IMR-90 (cell line): Measurements from ENCODE around the gene NCKAP5. TPM values are rescaled to one million over a fixed set of nuclear protein-coding genes. Genes with fewer than 3 reads are reported as not detected.

Experiments
- ATAC-seq: fragments of 200-7000 bp; cut with Tn5 transposase; 2 replicates; pipeline ENCODE4 v1.9.1; 2020; ENCODE audit warnings: low read depth, mild to moderate bottlenecking, moderate library complexity
- BruUV-seq: library from RNA; stranded (reverse); fragments of 400-500 nt; replicated peaks from 2 replicates; lab custom pipeline; 2021; lab: Mats Ljungman, UMichigan
- CTCF ChIA-PET: fragments of 300-600 bp; formaldehyde crosslinking; extraction: SDS; loops from one replicate; lab custom pipeline; 2021; ENCODE audit warnings: antibody characterized with exemption; lab: Yijun Ruan, JAX
- POLR2A ChIA-PET: fragments of 300-600 bp; sonication (Branson Sonifier 250); formaldehyde crosslinking; loops from one replicate; lab custom pipeline; 2022; ENCODE audit warnings: antibody characterized with exemption; ENCODE audit not compliant: unreplicated experiment; lab: Charles Lee
- DNase-seq: peaks from one replicate; pipeline ENCODE4 v3.0.0; 2013
- H2AFZ ChIP-seq: replicated peaks from 2 replicates; pipeline ENCODE3; 2013; ENCODE audit warnings: low read length, mild to moderate bottlenecking; ENCODE audit not compliant: poor library complexity
- H2AK5ac ChIP-seq: 2 replicates; pipeline ENCODE4 v1.6.1; 2013; ENCODE audit warnings: low read depth, low read length, inconsistent platforms
- H2AK9ac ChIP-seq: replicated peaks from 2 replicates; pipeline ENCODE3; 2013; ENCODE audit warnings: mild to moderate bottlenecking, low read depth, low read length, moderate library complexity; ENCODE audit not compliant: poor library complexity
- H2BK120ac ChIP-seq: 2 replicates; pipeline ENCODE4 v1.6.1; 2013; ENCODE audit warnings: low read depth, low read length, inconsistent platforms
- H2BK15ac ChIP-seq: 3 replicates; pipeline ENCODE4 v1.6.1; 2013; ENCODE audit warnings: low read depth, low read length, inconsistent platforms
- H2BK20ac ChIP-seq: 2 replicates; pipeline ENCODE4 v1.6.1; 2013; ENCODE audit warnings: low read depth, mild to moderate bottlenecking, inconsistent platforms, low read length, moderate library complexity
- H2BK5ac ChIP-seq: 2 replicates; pipeline ENCODE4 v1.6.1; 2013; ENCODE audit warnings: mild to moderate bottlenecking, low read depth, low read length, inconsistent platforms; ENCODE audit not compliant: poor library complexity, severe bottlenecking
- H3K14ac ChIP-seq: replicated peaks from 2 replicates; pipeline ENCODE4 v1.6.1; 2013; ENCODE audit warnings: low read depth, low read length, inconsistent platforms
- H3K18ac ChIP-seq: 2 replicates; pipeline ENCODE4 v1.6.1; 2013; ENCODE audit warnings: low read depth, low read length, control low read depth
- H3K23ac ChIP-seq: 2 replicates; pipeline ENCODE4 v1.6.1; 2013; ENCODE audit warnings: low read depth, low read length, inconsistent platforms
- H3K27ac ChIP-seq: 2 replicates; pipeline ENCODE4 v1.5.1; 2013; ENCODE audit warnings: mild to moderate bottlenecking, control low read depth, low read length; ENCODE audit not compliant: insufficient read depth
- H3K27me3 ChIP-seq: 2 replicates; pipeline ENCODE4 v1.6.1; 2013; ENCODE audit warnings: low read length; ENCODE audit not compliant: control insufficient read depth, insufficient read depth
- H3K36me3 ChIP-seq: 2 replicates; pipeline ENCODE4 v1.6.1; 2013; ENCODE audit warnings: low read length, mixed read lengths; ENCODE audit not compliant: control insufficient read depth, insufficient read depth
- H3K4ac ChIP-seq: 2 replicates; pipeline ENCODE4 v1.6.1; 2013; ENCODE audit warnings: low read depth, low read length, inconsistent platforms
- H3K4me1 ChIP-seq: 2 replicates; pipeline ENCODE4 v1.6.1; 2013; ENCODE audit warnings: low read length, mixed read lengths; ENCODE audit not compliant: control insufficient read depth, insufficient read depth
- H3K4me2 ChIP-seq: 2 replicates; pipeline ENCODE4 v1.6.1; 2013; ENCODE audit warnings: low read depth, mild to moderate bottlenecking, control low read depth, low read length, moderate library complexity
- H3K4me3 ChIP-seq: 2 replicates; pipeline ENCODE4 v1.5.1; 2013; ENCODE audit warnings: low read depth, mild to moderate bottlenecking, control low read depth, low read length, moderate library complexity; ENCODE audit not compliant: insufficient read depth
- H3K56ac ChIP-seq: 2 replicates; pipeline ENCODE4 v1.6.1; 2013; ENCODE audit warnings: low read length, inconsistent platforms; ENCODE audit not compliant: insufficient read depth; ENCODE audit errors: extremely low read depth
- H3K79me1 ChIP-seq, 2 experiments: 2 replicates each; pipeline ENCODE4 v1.6.1; 2013; ENCODE audit warnings: low read length in 2 of 2, inconsistent platforms in 1 of 2, low read depth in 1 of 2
- H3K9ac ChIP-seq: 2 replicates; pipeline ENCODE4 v1.6.1; 2013; ENCODE audit warnings: low read depth, low read length, control low read depth
- H3K9me1 ChIP-seq: 2 replicates; pipeline ENCODE4 v1.6.1; 2013; ENCODE audit warnings: low read length, inconsistent platforms; ENCODE audit not compliant: insufficient read depth
- H3K9me3 ChIP-seq: 2 replicates; pipeline ENCODE4 v1.6.1; 2013; ENCODE audit warnings: low read length; ENCODE audit not compliant: control insufficient read depth, insufficient read depth
- H4K20me1 ChIP-seq: 2 replicates; pipeline ENCODE4 v1.6.1; 2013; ENCODE audit warnings: low read length, inconsistent platforms; ENCODE audit not compliant: insufficient read depth
- H4K5ac ChIP-seq: 2 replicates; pipeline ENCODE4 v1.6.1; 2013; ENCODE audit warnings: mild to moderate bottlenecking, low read depth, low read length, control low read depth
- H4K8ac ChIP-seq, 2 experiments: 2 replicates each; pipeline ENCODE4 v1.6.1; 2013; ENCODE audit warnings: low read depth in 2 of 2, low read length in 2 of 2, control low read depth in 1 of 2, inconsistent platforms in 1 of 2
- H4K91ac ChIP-seq: 2 replicates; pipeline ENCODE4 v1.6.1; 2013; ENCODE audit warnings: low read depth, low read length, inconsistent platforms; ENCODE audit not compliant: insufficient read depth
- CHD1 ChIP-seq: IDR thresholded peaks from 2 replicates; pipeline ENCODE4 v1.6.1; 2012; ENCODE audit warnings: low read depth, low read length, improper control_type of control experiment
- FOS ChIP-seq: fragments of 150-350 bp; IDR thresholded peaks from 2 replicates; pipeline ENCODE4 v1.6.1; 2016; ENCODE audit warnings: low read depth, low read length
- MAFK ChIP-seq: IDR thresholded peaks from 2 replicates; pipeline ENCODE4 v1.6.1; 2012; ENCODE audit warnings: low read depth, low read length, improper control_type of control experiment
- MAZ ChIP-seq: IDR thresholded peaks from 2 replicates; pipeline ENCODE4 v1.6.1; 2012; ENCODE audit warnings: low read depth, mild to moderate bottlenecking, low read length, improper control_type of control experiment, moderate library complexity, borderline replicate concordance
- NFE2L2 ChIP-seq: fragments of 150-350 bp; IDR thresholded peaks from 2 replicates; pipeline ENCODE4 v1.6.1; 2016; ENCODE audit warnings: low read depth, mild to moderate bottlenecking, low read length
- POLR2A ChIP-seq: IDR thresholded peaks from 2 replicates; pipeline ENCODE4 v1.6.1; 2012; ENCODE audit warnings: mild to moderate bottlenecking, low read depth, low read length
- RAD21 ChIP-seq: IDR thresholded peaks from 2 replicates; pipeline ENCODE4 v1.6.1; 2012; ENCODE audit warnings: low read length, improper control_type of control experiment
- RCOR1 ChIP-seq: IDR thresholded peaks from 2 replicates; pipeline ENCODE4 v1.6.1; 2012; ENCODE audit warnings: mild to moderate bottlenecking, low read length, improper control_type of control experiment; ENCODE audit not compliant: insufficient replicate concordance
- RFX5 ChIP-seq: IDR thresholded peaks from 2 replicates; pipeline ENCODE4 v1.8.0; 2012; ENCODE audit warnings: low read depth, mild to moderate bottlenecking, low read length, moderate library complexity
- SMC3 ChIP-seq: fragments of 150-350 bp; IDR thresholded peaks from 2 replicates; pipeline ENCODE4 v1.6.1; 2016; ENCODE audit warnings: low read depth, mild to moderate bottlenecking, antibody characterized with exemption, low read length, moderate library complexity
- dilution Hi-C: fragments of 300-500 bp; cut with HindIII; formaldehyde crosslinking; loops from one replicate; pipeline ENCODE4 v1.14.3; 2018; ENCODE audit warnings: low sequenced_read_pairs; ENCODE audit not compliant: unreplicated experiment
- in situ Hi-C: fragments of 300-500 bp; cut with MboI; formaldehyde crosslinking; loops from 3 replicates; pipeline ENCODE4 v1.14.3; 2019; ENCODE audit warnings: low sequenced_read_pairs, inconsistent platforms, mixed read lengths
- intact Hi-C: fragments of 100-400 bp; cut with micrococcal nuclease; formaldehyde crosslinking; loops from 2 replicates; pipeline ENCODE4 v1.10.0; 2022
- polyA plus RNA-seq, 3 experiments: library from polyadenylated mRNA; depleted of rRNA; stranded (reverse); fragments of >200 nt; gene quantifications; 2 replicates each; pipeline ENCODE4 v1.2.3, GENCODE V29; 2012; ENCODE audit warnings: low replicate concordance in 1 of 3
- total RNA-seq: library from RNA; depleted of rRNA; stranded (reverse); fragments of >200 nt; gene quantifications from 2 replicates; pipeline ENCODE4 v1.2.3, GENCODE V29; 2012
- TF ChIP-seq, protein P1 (sequence below): fragments of 150-350 bp; IDR thresholded peaks from 2 replicates; pipeline ENCODE4 v1.6.1; 2016; ENCODE audit warnings: low read depth, mild to moderate bottlenecking, low read length, moderate library complexity, borderline replicate concordance
- TF ChIP-seq, protein P2 (sequence below): conservative IDR thresholded peaks from 2 replicates; pipeline ENCODE4 v1.5.1; 2012; ENCODE audit warnings: mild to moderate bottlenecking, low read depth, low read length, improper control_type of control experiment
- TF ChIP-seq, protein P3 (sequence below): fragments of 150-350 bp; IDR thresholded peaks from 2 replicates; pipeline ENCODE4 v1.6.1; 2017; ENCODE audit warnings: mild to moderate bottlenecking, antibody characterized with exemption, low read length, low read depth

NCKAP5 gene
- total and polyA plus RNA-seq, 2 of the 4 experiments (the other 2 are of a cell fraction) = 2.7 to 3.9 TPM

DNA sequence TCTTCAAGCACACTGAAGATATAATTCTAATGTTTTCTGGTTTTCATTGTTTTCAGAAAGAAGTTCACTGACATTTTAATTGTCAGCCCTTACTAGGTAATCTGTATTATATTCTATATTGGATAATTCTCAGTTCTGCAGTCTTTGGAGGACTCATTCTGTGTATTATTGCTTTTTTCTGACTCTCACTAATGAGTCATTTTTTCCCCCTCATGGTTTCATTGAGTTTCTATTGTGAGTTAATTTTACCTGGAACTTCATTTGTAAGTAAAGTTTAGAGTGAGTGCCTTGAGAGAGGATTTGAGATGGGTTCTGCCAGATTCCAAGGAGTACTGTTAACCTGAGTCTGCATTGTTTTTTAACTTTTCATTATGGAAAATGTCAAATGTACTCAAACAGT, 807.9 kb downstream of the NCKAP5 start:
- Histone ChIP-seq H2AFZ (no peak overlapping the region), H3K27me3 (no peaks in the 10 kb centered on the region), H3K9me1 (peaks cover 5% of the 10 kb centered on the region; the same call in 1 of the 2 replicates), H3K79me1 (no peaks in the 10 kb centered on the region), H3K36me3 (peaks cover 6% of the 10 kb centered on the region), H2BK5ac (no peak overlapping the region), H2BK15ac (no peak overlapping the region), H3K18ac (no peak overlapping the region), H3K4me2 (no peak overlapping the region), H3K27ac (no peak overlapping the region), H3K23ac (no peak overlapping the region), H2BK20ac (no peak overlapping the region), H4K91ac (no peak overlapping the region), H2AK5ac (no peak overlapping the region), H2BK120ac (no peak overlapping the region), H3K9ac (no peak overlapping the region), H2AK9ac (no peak overlapping the region), H3K4ac (no peak overlapping the region), H3K9me3 (no peaks in the 10 kb centered on the region), H4K20me1 (no peaks in the 10 kb centered on the region), H4K5ac (no peak overlapping the region), H3K4me1 (peaks cover 7% of the 10 kb centered on the region), H3K56ac (no peak overlapping the region), H3K4me3 (no peak overlapping the region), H3K14ac (no peak overlapping the region), H4K8ac (no peak overlapping the region)
- dilution Hi-C loops = no loop called here
- in situ Hi-C loops = no loop called here
- intact Hi-C loops = no loop called here
- ChIA-PET POLR2A (no interaction called here), CTCF (no interaction called here)
- no peak for ATAC-seq
- no TSS peak for BruUV-seq
- DNase-seq = no peak
- TF ChIP-seq RFX5 (no peak), RAD21 (no peak), SMC3 (no peak), MAZ (no peak), CHD1 (no peak), POLR2A (no peak), MAFK (no peak), RCOR1 (no peak), FOS (no peak), NFE2L2 (no peak)
- TF ChIP-seq, protein P1, sequence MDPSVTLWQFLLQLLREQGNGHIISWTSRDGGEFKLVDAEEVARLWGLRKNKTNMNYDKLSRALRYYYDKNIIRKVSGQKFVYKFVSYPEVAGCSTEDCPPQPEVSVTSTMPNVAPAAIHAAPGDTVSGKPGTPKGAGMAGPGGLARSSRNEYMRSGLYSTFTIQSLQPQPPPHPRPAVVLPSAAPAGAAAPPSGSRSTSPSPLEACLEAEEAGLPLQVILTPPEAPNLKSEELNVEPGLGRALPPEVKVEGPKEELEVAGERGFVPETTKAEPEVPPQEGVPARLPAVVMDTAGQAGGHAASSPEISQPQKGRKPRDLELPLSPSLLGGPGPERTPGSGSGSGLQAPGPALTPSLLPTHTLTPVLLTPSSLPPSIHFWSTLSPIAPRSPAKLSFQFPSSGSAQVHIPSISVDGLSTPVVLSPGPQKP = no peak
- TF ChIP-seq, protein P2, sequence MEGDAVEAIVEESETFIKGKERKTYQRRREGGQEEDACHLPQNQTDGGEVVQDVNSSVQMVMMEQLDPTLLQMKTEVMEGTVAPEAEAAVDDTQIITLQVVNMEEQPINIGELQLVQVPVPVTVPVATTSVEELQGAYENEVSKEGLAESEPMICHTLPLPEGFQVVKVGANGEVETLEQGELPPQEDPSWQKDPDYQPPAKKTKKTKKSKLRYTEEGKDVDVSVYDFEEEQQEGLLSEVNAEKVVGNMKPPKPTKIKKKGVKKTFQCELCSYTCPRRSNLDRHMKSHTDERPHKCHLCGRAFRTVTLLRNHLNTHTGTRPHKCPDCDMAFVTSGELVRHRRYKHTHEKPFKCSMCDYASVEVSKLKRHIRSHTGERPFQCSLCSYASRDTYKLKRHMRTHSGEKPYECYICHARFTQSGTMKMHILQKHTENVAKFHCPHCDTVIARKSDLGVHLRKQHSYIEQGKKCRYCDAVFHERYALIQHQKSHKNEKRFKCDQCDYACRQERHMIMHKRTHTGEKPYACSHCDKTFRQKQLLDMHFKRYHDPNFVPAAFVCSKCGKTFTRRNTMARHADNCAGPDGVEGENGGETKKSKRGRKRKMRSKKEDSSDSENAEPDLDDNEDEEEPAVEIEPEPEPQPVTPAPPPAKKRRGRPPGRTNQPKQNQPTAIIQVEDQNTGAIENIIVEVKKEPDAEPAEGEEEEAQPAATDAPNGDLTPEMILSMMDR = no peak
- TF ChIP-seq, protein P3, sequence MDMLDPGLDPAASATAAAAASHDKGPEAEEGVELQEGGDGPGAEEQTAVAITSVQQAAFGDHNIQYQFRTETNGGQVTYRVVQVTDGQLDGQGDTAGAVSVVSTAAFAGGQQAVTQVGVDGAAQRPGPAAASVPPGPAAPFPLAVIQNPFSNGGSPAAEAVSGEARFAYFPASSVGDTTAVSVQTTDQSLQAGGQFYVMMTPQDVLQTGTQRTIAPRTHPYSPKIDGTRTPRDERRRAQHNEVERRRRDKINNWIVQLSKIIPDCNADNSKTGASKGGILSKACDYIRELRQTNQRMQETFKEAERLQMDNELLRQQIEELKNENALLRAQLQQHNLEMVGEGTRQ = no peak
